ENCODE data around the gene GGTLC3. TPM values are rescaled to one million over a fixed set of nuclear protein-coding genes. Genes with fewer than 3 reads are reported as not detected.
"Not testable (repeated sequence)": the region's sequence is repeated elsewhere in the genome, so short reads cannot be mapped to it uniquely, and the experiment has no call there.

GGTLC3 gene
- total RNA-seq, 1 donor from 2014 or later = not detected

GRCh38 chr22:18527752-18528596 is 10.0 kb upstream of the GGTLC3 start, which contains the start of gene TMEM191B:
Gene TMEM191B, plus strand, starts transcription at chr22:18527802. Its CDS starts 179 bp downstream, at chr22:18527981.
- H3K27ac ChIP-seq; H3F3A ChIP-seq (ENCODE audit: low read depth); DNase-seq (ENCODE audit: low spot score); H3K36me3 Mint-ChIP-seq; H4K20me1 ChIP-seq (ENCODE audit: low read depth); H3K4me3 ChIP-seq; H3K27me3 ChIP-seq; H2AFZ ChIP-seq (replicated peaks); H3K9me3 Mint-ChIP-seq; H3K27ac Mint-ChIP-seq; H3K36me3 ChIP-seq; H3K4me3 Mint-ChIP-seq; H3K9ac ChIP-seq; H3K4me1 Mint-ChIP-seq; H3K4me1 ChIP-seq; H3K79me2 ChIP-seq (ENCODE audit: low read depth); H3K4me2 ChIP-seq; H3K27me3 Mint-ChIP-seq (ENCODE audit: insufficient read depth, low read depth); H3K9me3 ChIP-seq (ENCODE audit: low read depth): not testable (repeated sequence)

GRCh38 chr22:18523328-18523727 is 5.4 kb upstream of the GGTLC3 start:
- H3K27ac Mint-ChIP-seq; H3K27ac ChIP-seq; H3K27me3 Mint-ChIP-seq (ENCODE audit: insufficient read depth, low read depth); H3K4me1 Mint-ChIP-seq; H3K36me3 Mint-ChIP-seq; H3K27me3 ChIP-seq; H3K4me3 Mint-ChIP-seq; H3F3A ChIP-seq (ENCODE audit: low read depth); H2AFZ ChIP-seq (replicated peaks); H3K9me3 ChIP-seq (ENCODE audit: low read depth); H3K9me3 Mint-ChIP-seq; H3K4me3 ChIP-seq; DNase-seq (ENCODE audit: low spot score); H3K4me2 ChIP-seq; H3K9ac ChIP-seq; H3K36me3 ChIP-seq; H3K4me1 ChIP-seq; H4K20me1 ChIP-seq (ENCODE audit: low read depth); H3K79me2 ChIP-seq (ENCODE audit: low read depth): not testable (repeated sequence)

GRCh38 chr22:18522762-18523161 is 4.8 kb upstream of the GGTLC3 start:
- not testable (repeated sequence) for H3K9me3 Mint-ChIP-seq; H3K4me1 ChIP-seq; H3K27me3 Mint-ChIP-seq (ENCODE audit: insufficient read depth, low read depth); DNase-seq (ENCODE audit: low spot score); H3K27me3 ChIP-seq; H3K36me3 Mint-ChIP-seq; H3K9ac ChIP-seq; H4K20me1 ChIP-seq (ENCODE audit: low read depth); H2AFZ ChIP-seq (replicated peaks); H3K9me3 ChIP-seq (ENCODE audit: low read depth); H3K27ac ChIP-seq; H3K4me3 Mint-ChIP-seq; H3F3A ChIP-seq (ENCODE audit: low read depth); H3K4me2 ChIP-seq; H3K4me3 ChIP-seq; H3K36me3 ChIP-seq; H3K27ac Mint-ChIP-seq; H3K79me2 ChIP-seq (ENCODE audit: low read depth); H3K4me1 Mint-ChIP-seq

- H3K27ac ChIP-seq; H3K36me3 Mint-ChIP-seq; DNase-seq (ENCODE audit: low spot score); H3K9me3 Mint-ChIP-seq; H3K9ac ChIP-seq; H3K27me3 ChIP-seq; H3K4me1 Mint-ChIP-seq; H3K79me2 ChIP-seq (ENCODE audit: low read depth); H3K4me2 ChIP-seq; H3K4me3 ChIP-seq; H3K4me3 Mint-ChIP-seq; H3K9me3 ChIP-seq (ENCODE audit: low read depth); H3K36me3 ChIP-seq; H3K4me1 ChIP-seq; H2AFZ ChIP-seq (replicated peaks); H3F3A ChIP-seq (ENCODE audit: low read depth); H3K27me3 Mint-ChIP-seq (ENCODE audit: insufficient read depth, low read depth); H3K27ac Mint-ChIP-seq; H4K20me1 ChIP-seq (ENCODE audit: low read depth): not testable (repeated sequence)
These were observed 4.5 kb downstream of the GGTLC3 start for GRCh38 chr22:18513454-18513853.

- H2AFZ ChIP-seq (replicated peaks); H3K36me3 Mint-ChIP-seq; H3K27ac Mint-ChIP-seq; H3K4me3 Mint-ChIP-seq; H4K20me1 ChIP-seq (ENCODE audit: low read depth); DNase-seq (ENCODE audit: low spot score); H3K79me2 ChIP-seq (ENCODE audit: low read depth); H3K9me3 ChIP-seq (ENCODE audit: low read depth); H3K27ac ChIP-seq; H3K36me3 ChIP-seq; H3K4me3 ChIP-seq; H3K9me3 Mint-ChIP-seq; H3K27me3 Mint-ChIP-seq (ENCODE audit: insufficient read depth, low read depth); H3F3A ChIP-seq (ENCODE audit: low read depth); H3K27me3 ChIP-seq; H3K4me2 ChIP-seq; H3K4me1 ChIP-seq; H3K4me1 Mint-ChIP-seq; H3K9ac ChIP-seq: not testable (repeated sequence)
These were observed 5.6 kb downstream of the GGTLC3 start for GRCh38 chr22:18512378-18512777.

- not testable (repeated sequence) for H3K27ac Mint-ChIP-seq; H3K36me3 Mint-ChIP-seq; H3K27ac ChIP-seq; H3K9me3 ChIP-seq (ENCODE audit: low read depth); H3K27me3 ChIP-seq; H4K20me1 ChIP-seq (ENCODE audit: low read depth); H3K9ac ChIP-seq; H3K27me3 Mint-ChIP-seq (ENCODE audit: insufficient read depth, low read depth); H3K4me1 ChIP-seq; H3K36me3 ChIP-seq; H3K4me1 Mint-ChIP-seq; H3K4me3 Mint-ChIP-seq; DNase-seq (ENCODE audit: low spot score); H3K79me2 ChIP-seq (ENCODE audit: low read depth); H3K4me2 ChIP-seq; H3F3A ChIP-seq (ENCODE audit: low read depth); H3K4me3 ChIP-seq; H2AFZ ChIP-seq (replicated peaks); H3K9me3 Mint-ChIP-seq
These were observed 6.6 kb downstream of the GGTLC3 start for GRCh38 chr22:18511327-18511726.

- not testable (repeated sequence) for H3K27ac Mint-ChIP-seq; H3K4me3 Mint-ChIP-seq; H4K20me1 ChIP-seq (ENCODE audit: low read depth); H3K36me3 ChIP-seq; H3K27me3 Mint-ChIP-seq (ENCODE audit: insufficient read depth, low read depth); H3K4me2 ChIP-seq; H3K27ac ChIP-seq; DNase-seq (ENCODE audit: low spot score); H2AFZ ChIP-seq (replicated peaks); H3K4me1 Mint-ChIP-seq; H3K9me3 ChIP-seq (ENCODE audit: low read depth); H3K36me3 Mint-ChIP-seq; H3K4me3 ChIP-seq; H3K9ac ChIP-seq; H3K79me2 ChIP-seq (ENCODE audit: low read depth); H3F3A ChIP-seq (ENCODE audit: low read depth); H3K27me3 ChIP-seq; H3K4me1 ChIP-seq; H3K9me3 Mint-ChIP-seq
These were observed 21.7 kb downstream of the GGTLC3 start for GRCh38 chr22:18496227-18496626.
